NOMO-1 treated with dmso at 0.1 percent for 144 hours (cell line): Measurements from ENCODE around the gene KLHL12.
"Not testable (repeated sequence)": the region's sequence is repeated elsewhere in the genome, so short reads cannot be mapped to it uniquely, and the experiment has no call there.

Source experiments
- DNase-seq: peaks from one replicate; lab custom pipeline; 2025; ENCODE audit not compliant: unreplicated experiment; lab: John Stamatoyannopoulos, UW

KLHL12 gene

GRCh38 chr1:202952099-202952498 lies 25.1 kb upstream of the KLHL12 start:
- DNase-seq: no peak

- DNase-seq: no peak
These were observed 24.4 kb upstream of the KLHL12 start for GRCh38 chr1:202951437-202951836.

GRCh38 chr1:202945483-202945882 lies 18.4 kb upstream of the KLHL12 start:
- no peak for DNase-seq

- DNase-seq: no peak
These were observed 17.4 kb upstream of the KLHL12 start for GRCh38 chr1:202944438-202944921.

GRCh38 chr1:202942426-202942825 lies 15.4 kb upstream of the KLHL12 start:
- DNase-seq: no peak

- no peak for DNase-seq
These were observed 14.3 kb upstream of the KLHL12 start for GRCh38 chr1:202941372-202941771.

- DNase-seq: no peak
These were observed 13.5 kb upstream of the KLHL12 start for GRCh38 chr1:202940561-202940960.

- DNase-seq: no peak
These were observed 11.4 kb upstream of the KLHL12 start for GRCh38 chr1:202938287-202938925.

- not testable (repeated sequence) for DNase-seq
These were observed 9.4 kb upstream of the KLHL12 start for GRCh38 chr1:202936409-202936808.

GRCh38 chr1:202935844-202936243 lies 8.8 kb upstream of the KLHL12 start:
- no peak for DNase-seq

GRCh38 chr1:202934755-202935154 lies 7.7 kb upstream of the KLHL12 start:
- DNase-seq: no peak

- DNase-seq: no peak
These were observed 5.4 kb upstream of the KLHL12 start for GRCh38 chr1:202932476-202932875.

- no peak for DNase-seq
These were observed 3.5 kb downstream of the KLHL12 start for GRCh38 chr1:202923533-202923932.

GRCh38 chr1:202919615-202920014 lies 7.4 kb downstream of the KLHL12 start:
- DNase-seq: no peak

GRCh38 chr1:202915146-202915545 lies 11.9 kb downstream of the KLHL12 start:
- no peak for DNase-seq

- DNase-seq: not testable (repeated sequence)
These were observed 14.6 kb downstream of the KLHL12 start for GRCh38 chr1:202912476-202912875.

- no peak for DNase-seq
These were observed 17.5 kb downstream of the KLHL12 start for GRCh38 chr1:202909494-202909893.

- DNase-seq: no peak
These were observed 18.0 kb downstream of the KLHL12 start for GRCh38 chr1:202908998-202909397.

GRCh38 chr1:202905331-202905730 lies 21.7 kb downstream of the KLHL12 start:
- DNase-seq: no peak

GRCh38 chr1:202903808-202904207 lies 23.2 kb downstream of the KLHL12 start:
- not testable (repeated sequence) for DNase-seq

GRCh38 chr1:202901555-202901954 lies 25.5 kb downstream of the KLHL12 start:
- no peak for DNase-seq

GRCh38 chr1:202892501-202892900 lies 34.5 kb downstream of the KLHL12 start:
- no peak for DNase-seq

GRCh38 chr1:202890392-202890791 lies 36.6 kb downstream of the KLHL12 start:
- DNase-seq: no peak
